HG02588 (cell line): ENCODE data around the gene WFDC9.
"Not testable (repeated sequence)": the region's sequence is repeated elsewhere in the genome, so short reads cannot be mapped to it uniquely, and the experiment has no call there.

ENCODE experiments used
- ATAC-seq: cut with Tn5 transposase; IDR thresholded peaks from one replicate; pipeline ENCODE4 v1.9.1; 2021; ENCODE audit warnings: mild to moderate bottlenecking, moderate library complexity; ENCODE audit not compliant: unreplicated experiment

WFDC9 gene

DNA sequence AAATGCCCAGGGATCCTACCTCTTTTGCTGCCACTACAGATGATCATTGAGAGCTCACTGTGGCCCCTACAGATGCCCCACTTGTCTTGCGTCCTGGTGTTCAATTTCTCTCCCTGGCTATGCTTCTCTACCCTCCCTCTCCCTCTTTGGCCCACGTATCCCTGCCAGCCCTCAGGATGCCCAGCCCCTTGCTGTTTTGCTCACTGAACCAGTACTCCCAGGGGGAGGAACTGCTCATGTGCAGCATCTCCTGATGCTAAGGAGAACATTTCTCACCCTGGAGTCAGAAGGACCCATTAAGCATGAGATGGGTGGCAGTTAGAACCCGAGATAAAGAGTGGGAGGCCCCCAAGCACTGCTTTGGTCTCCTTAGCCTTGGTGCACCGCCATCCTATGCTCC lies at the start of gene WFDC9:
Gene WFDC9, minus strand, starts transcription at position 101 of the 400 bp plus-strand sequence. CDS start 21,103 bp downstream, outside the sequence.
- no peak for ATAC-seq

DNA sequence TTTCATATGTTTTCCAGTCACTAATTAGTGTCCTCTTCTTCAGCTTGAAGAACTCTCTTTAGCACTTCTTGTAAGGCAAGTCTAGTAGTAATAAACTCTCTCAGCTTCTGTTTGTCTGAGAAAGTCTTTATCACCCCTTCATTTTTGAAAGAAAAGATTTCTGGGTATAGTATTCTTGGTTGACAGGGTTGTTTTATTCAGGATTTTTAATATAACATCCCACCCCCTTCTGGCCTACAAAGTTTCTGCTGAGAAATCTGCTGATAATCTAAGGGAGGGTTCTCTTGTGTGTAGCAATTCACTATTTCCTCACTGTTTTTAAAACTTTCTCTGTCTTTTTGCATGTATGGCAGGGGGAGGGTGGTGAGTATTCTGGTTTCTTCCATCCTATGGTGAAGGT lies 48.6 kb upstream of the WFDC9 start:
- no peak for ATAC-seq

DNA sequence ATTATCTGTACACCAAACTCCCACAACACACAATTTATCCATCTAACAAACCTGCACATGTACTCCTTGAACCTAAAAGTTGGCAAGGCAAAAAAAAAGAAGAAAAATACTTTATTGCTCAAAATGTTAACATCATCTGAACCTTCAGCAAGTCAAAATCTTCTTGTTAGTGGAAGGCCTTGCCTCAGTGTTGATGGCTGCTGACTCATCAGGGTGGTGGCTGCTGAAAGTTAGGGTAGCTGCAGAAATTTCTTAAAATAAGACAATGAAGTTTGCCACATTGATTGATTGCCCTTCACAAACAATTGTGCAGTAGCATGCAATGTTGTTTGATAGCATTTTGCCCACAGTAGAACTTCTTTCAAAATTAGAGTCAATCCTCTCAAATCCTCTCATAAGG lies 41.7 kb upstream of the WFDC9 start:
- ATAC-seq = no peak

DNA sequence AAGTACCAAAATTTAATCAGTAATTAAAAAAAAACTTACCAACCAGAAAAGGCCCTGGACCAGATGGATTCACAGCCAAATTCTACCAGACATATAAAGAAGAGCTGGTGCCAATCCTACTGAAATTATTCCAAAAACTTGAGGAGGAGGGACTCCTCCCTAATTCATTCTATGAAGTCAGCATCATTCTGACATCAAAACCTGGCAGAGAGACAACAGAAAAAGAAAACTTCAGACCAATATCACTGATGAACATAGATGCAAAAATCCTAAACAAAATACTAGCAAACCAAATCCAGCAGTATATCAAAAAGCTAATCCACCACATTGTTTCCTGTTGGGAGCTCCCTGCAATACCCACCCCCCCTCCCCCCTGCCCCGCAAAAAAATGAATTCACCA lies 39.1 kb upstream of the WFDC9 start, which contains the start of gene WFDC11:
Gene WFDC11, minus strand, starts transcription at position 101 of the 400 bp plus-strand sequence. CDS start 19,639 bp downstream, outside the sequence.
- ATAC-seq = no peak

DNA sequence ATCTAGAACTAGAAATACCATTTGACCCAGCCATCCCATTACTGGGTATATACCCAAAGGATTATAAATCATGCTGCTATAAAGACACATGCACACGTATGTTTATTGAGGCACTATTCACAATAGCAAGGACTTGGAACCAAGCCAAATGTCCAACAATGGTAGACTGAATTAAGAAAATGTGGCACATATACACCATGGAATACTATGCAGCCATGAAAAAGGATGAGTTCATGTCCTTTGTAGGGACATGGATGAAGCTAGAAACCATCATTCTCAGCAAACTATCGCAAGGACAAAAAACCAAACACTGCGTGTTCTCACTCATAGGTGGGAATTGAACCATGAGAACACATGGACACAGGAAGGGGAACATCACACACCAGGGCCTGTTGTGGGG lies 26.0 kb upstream of the WFDC9 start:
- ATAC-seq = not testable (repeated sequence)

DNA sequence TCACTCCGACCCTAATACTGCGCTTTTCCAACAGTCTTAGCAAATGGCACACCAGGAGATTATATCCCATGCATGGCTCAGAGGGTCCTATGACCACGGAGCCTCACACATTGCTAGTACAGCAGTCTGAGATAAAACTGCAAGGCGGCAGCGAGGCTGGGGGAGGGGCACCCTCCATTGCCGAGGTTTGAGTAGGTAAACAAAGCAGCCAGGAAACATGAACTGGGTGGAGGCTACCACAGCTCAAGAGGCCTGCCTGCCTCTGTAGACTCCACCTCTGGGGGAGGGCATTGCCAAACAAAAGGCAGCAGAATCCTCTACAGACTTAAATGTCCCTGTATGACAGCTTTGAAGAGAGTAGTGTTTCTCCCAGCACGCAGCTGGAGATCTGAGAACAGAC lies 20.6 kb upstream of the WFDC9 start:
- ATAC-seq = not testable (repeated sequence)

DNA sequence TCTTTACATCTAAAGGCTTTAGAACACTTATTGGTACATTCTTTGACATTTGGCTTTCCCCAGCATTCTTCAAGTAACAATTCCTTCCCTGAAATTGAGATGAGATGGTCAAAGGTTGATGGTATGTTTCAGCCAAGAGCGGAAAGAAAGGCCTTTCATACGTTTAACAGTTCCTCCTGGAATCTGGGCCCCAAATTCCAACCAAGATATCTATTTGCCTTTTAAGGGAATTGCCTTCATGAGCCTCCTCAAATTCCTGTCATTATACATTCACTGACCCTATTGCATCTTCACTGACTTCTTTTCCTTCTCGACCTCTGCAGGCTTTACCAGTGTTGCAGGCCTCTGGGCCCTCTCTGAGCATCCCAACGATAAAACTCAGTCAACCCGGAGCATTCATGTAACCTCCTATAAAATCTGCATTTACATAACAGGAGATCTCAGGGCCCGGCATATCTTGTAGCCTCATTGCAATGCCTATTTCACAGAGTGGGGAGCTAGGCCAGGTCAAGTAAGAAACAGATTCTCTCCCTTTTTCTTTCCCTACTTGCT lies 18.3 kb upstream of the WFDC9 start:
- ATAC-seq = no peak

- no peak for ATAC-seq
Observed at GRCh38 chr20:45647441-45648050, 16.5 kb upstream of the WFDC9 start.

GRCh38 chr20:45646875-45647274 lies 15.8 kb upstream of the WFDC9 start:
- no peak for ATAC-seq

GRCh38 chr20:45645869-45646268 lies 14.8 kb upstream of the WFDC9 start:
- not testable (repeated sequence) for ATAC-seq

DNA sequence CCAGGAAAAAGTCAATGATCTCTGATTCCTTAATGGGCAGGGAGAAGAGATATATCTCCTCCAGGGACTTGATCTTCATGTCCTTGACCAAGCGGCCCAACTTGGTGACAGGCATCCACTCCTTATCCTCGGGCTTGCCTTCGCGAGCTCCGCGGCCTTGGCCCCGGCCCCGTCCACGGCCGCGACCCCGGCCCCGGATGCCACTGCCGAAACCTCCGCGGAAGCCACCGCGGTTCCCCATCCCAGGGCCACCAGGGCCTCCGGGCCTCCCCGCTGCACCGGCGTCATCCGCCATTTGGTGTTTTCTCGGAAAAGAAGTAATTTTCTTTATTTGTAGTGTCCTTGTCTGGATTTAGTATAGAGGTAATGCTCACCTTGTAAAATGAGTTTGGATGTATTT lies 10.0 kb upstream of the WFDC9 start:
- ATAC-seq = not testable (repeated sequence)

DNA sequence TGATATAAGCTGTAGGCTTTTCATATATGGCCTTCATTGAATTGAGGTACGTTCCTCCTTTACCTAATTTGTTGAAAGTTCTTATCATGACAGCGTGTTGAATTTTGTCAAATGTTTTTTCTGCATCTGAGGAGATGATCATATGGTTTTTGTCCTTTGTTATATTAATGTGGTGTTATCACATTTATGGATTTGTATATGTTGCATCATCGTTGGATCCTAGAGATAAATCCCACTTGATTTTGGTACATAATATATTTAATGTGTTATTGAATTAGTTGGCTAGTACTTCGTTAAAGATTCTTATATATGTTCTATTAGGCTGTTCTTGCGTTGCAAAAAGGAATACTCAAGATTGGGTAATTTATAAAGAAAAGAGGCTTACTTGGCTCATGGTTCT lies 8.6 kb upstream of the WFDC9 start:
- no peak for ATAC-seq

- ATAC-seq = no peak
Observed at GRCh38 chr20:45636513-45636912, 5.4 kb upstream of the WFDC9 start.

GRCh38 chr20:45630371-45630770 lies 713 bp downstream of the WFDC9 start:
- ATAC-seq = no peak

DNA sequence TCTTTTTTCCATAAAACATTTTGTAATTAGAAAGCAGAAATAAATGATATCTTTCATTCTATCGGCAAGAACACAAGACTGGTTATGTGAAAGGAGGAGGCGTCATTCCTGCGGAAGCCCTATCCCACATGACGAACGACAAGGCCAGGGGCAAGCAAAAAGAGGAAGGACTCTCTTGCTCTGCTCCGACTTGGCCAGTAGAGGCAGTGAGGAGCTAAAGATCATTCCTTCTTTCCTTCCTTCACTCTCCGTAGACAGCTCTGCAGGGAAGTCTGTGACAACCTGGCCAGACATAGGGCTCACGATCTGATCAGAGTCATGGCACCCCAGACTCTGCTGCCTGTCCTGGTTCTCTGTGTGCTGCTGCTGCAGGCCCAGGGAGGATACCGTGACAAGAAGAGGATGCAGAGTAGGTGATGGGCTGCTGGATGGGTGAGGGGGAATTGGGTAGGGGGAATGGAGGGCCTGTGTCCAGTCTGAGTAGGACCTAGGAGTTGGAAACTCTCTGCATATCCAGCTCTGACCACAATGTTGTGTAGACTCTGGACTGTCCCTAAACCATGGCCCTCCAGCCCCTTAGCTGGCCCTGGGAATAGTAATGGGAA lies 1.5 kb downstream of the WFDC9 start, which contains the start of gene WFDC10A:
Gene WFDC10A, plus strand, starts transcription at position 244 of the 605 bp plus-strand sequence. Its CDS starts 75 bp downstream, at position 319.
- no peak for ATAC-seq

GRCh38 chr20:45626540-45626939 lies 4.5 kb downstream of the WFDC9 start:
- no peak for ATAC-seq

DNA sequence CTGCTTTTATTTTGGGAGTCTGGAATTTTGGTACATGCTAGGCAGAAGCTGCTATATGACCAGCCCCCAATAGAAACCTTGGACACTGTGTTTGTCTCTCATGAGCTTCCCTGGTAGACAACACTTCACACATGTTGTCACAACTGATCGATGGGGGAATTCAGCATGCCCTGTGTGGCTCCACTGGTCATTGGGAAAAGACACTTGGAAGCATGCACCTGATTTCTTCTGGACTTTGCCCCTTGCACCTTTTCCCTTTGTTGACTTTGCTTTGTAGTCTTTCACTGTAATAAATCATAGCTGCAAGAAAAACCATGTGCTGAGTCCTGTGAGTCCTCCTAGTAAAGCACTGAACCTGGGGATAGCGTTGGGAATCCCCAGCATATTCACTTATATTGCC lies 9.5 kb downstream of the WFDC9 start:
- no peak for ATAC-seq

DNA sequence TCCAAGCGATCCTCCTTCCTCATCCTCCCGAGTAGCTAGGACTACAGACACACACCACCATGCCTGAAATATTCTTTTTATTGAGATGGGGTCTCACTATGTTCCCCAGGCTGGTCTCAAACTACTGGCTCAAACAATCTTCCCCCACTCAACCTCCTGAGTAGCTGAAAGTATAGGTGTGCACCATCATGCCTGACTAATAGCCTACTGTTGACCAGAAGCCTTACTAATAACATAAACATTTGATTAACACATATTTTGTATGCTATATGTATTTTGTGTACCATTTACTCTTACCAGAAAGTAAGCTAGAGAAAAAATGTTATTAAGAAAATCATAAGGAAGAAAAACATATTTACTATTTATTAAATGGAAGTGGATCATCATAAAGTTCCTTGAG lies 13.5 kb downstream of the WFDC9 start:
- ATAC-seq = no peak

GRCh38 chr20:45612314-45612713 lies 18.8 kb downstream of the WFDC9 start:
- ATAC-seq = no peak

DNA sequence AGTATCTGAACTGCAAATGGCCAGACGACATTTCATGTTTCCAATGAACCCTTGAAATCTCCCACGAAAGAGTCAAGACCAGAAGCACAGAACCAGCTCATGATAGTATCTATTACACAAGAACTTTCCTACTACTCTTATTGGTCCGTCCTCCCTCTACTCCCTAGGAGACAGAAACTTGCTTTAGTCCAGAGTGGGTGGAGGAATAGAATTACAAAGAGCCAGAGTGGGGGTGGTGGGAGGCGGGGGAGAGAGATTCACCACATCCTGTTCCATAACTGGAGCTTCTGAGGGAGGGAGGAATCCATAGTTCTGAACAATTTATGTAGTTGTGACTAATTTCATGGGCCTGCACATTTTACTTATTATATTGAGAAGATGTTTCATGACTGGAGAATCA lies 20.0 kb downstream of the WFDC9 start:
- ATAC-seq = no peak

DNA sequence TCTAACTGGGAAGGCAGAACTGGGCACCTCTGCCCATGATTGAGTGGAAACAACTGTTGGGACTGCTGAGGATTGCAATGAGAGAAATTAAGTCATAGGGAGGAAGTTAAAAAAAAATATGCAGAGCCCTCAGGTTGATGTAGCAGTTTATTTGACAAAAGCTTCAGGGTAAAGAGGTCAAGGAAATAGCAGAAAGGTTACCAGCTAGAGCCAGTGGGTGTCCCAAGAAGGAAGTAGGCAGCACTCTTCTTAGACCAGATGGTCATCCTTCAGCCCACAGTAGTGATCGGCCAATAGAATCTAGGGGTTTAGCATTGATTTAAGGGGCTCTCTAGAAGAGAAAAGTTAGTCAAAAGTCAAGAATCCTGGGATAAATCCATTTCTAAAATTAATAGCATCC lies 23.3 kb downstream of the WFDC9 start:
- ATAC-seq = no peak

DNA sequence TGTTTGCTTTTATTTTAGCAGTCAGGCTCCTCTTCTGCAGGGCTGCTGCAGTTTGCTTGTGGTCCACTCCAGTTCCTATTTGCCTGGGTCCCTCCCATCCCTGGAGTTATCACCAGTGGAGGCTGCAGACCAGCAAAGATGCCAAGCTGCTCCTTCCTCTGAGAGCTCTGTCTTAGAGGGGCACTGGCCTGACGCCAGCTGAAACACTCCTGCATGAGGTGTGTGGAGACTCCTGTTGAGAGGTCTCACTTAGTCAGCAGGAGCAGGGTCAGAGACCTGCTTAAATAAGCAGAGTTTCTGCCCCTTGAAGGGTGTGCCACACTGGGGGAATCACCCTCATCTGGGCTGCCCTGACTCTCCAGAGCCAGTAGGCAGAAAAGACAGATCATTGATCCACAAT lies 35.8 kb downstream of the WFDC9 start:
- ATAC-seq = no peak
